T-helper 2 cell (primary cell): ENCODE data around the gene SIGLEC5.

Source experiments
- DNase-seq, 5 experiments: peaks; one replicate each; pipeline versions ENCODE4 v3.0.0 to v3.0.0-alpha.2; 2012 to 2022

Gene SIGLEC5

GRCh38 chr19:51587264-51588191, 42.7 kb downstream of the SIGLEC5 start:
- no peak for DNase-seq

DNA sequence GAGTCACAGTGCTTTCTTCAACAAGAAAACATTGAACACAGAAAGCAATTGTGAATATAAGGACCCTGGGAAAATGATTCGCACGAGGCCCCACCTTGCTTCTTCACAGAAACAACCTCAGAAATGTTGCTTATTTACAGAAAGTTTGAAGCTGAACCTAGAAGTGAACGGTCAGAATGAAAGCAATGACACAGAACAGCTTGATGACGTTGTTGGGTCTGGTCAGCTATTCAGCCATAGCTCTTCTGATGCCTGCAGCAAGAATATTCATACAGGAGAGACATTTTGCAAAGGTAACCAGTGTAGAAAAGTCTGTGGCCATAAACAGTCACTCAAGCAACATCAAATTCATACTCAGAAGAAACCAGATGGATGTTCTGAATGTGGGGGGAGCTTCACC, 43.4 kb downstream of the SIGLEC5 start:
- DNase-seq, result no peak

- no peak for DNase-seq
Measured at GRCh38 chr19:51586103-51586728, 44.0 kb downstream of the SIGLEC5 start.

DNA sequence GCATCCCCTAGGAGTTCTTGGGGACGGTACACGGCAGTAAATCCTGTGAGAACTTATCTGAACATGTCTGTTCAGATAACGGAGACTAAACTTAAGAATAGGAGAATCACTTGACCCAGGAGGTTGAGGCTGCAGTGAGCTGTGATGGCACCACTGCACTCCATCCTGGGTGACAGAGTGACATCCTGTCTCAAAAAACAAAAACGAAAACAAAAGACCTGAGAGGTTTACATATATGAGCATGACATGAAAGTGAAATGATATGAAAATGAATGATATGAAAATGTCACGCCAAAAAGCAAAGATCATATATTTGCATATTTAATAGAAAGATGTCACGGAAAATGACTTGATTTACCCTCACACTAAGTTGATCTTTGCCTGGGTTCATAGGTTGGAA, 53.4 kb downstream of the SIGLEC5 start:
- DNase-seq, result peak in 1 of 5 experiments; percentile 46

- no peak for DNase-seq
Measured at GRCh38 chr19:51573331-51573730, 56.9 kb downstream of the SIGLEC5 start.

DNA sequence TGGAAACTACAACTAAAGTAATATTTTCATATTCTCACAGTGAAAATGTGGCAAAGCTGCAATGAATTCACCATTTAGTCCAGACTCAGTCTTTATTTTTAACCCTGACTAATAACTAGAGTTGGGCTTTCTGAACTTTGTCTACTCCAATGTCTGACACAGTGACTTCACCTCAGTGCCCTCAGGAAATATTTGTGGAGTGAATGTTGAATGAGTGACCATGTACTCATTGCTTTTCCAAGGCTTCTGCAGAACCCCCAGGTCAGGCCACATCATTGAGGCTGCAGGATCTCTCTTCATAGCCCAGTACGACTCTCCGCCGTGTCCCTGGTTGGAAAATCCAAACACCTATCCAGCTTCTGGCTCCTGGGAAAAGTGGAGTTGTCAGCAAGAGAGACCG, 57.3 kb downstream of the SIGLEC5 start:
- no peak for DNase-seq

- DNase-seq, result no peak
Measured at GRCh38 chr19:51572410-51572809, 57.8 kb downstream of the SIGLEC5 start.

- DNase-seq, result peak in 1 of 5 experiments; percentile 15
Measured at GRCh38 chr19:51571599-51571998, 58.6 kb downstream of the SIGLEC5 start.

GRCh38 chr19:51570962-51571575, 59.1 kb downstream of the SIGLEC5 start, which contains the start of gene ZNF175:
Gene ZNF175 (plus strand): TSS chr19:51571283. CDS start chr19:51573330, 2,047 bp downstream.
- DNase-seq, result peak; percentile 45 to 91 (median 72)

DNA sequence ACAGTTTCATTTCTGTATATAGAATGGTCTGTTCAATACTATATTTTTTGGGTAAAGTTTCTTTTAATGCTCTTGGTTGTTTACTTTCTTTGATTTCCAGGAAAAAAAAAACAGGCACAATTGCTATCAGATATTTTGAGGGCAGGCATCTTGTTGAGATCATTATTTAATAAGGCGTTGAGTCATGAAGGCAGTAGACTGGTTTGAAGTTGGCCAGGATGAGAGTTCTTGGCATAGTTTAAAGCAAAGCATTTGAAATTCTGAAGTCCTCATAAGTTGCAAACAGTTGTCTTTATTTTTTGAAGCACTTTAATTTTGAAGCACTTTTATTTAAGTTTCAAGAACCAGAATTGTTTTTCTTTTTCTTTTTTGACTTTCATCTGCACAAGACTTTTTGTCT, 61.7 kb downstream of the SIGLEC5 start:
- DNase-seq, result no peak

- no peak for DNase-seq
Measured at GRCh38 chr19:51567583-51567982, 62.6 kb downstream of the SIGLEC5 start.

DNA sequence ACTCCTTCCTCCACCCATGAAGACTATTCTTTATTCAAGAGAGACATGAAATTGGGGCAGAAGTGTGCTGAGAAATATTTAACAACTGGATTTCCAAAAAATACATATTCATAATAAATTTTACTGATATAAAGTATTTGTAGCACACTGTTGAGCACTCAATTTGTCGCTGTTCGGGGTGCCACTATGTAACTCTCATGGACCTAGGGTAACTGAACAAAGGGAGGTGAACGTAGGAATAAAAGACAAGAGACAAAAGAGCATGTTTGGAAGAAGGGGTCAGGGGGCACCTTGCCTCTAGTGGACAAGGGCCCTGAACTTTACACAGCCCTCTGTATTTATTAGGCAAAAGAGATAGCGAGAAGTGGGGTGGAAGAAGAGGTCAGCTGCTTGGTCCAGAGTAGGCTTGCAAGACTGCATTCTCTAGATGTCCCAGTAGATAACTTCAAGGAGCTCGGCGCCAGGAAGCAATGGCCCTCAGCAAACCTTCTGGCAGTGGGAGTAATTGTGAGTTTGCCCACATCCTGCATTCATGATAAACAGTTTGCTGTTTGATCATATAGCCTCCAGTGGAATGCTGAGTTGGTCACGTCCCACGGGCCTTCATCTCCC, 63.6 kb downstream of the SIGLEC5 start:
- DNase-seq, result no peak

- no peak for DNase-seq
Measured at GRCh38 chr19:51565583-51565982, 64.6 kb downstream of the SIGLEC5 start.

DNA sequence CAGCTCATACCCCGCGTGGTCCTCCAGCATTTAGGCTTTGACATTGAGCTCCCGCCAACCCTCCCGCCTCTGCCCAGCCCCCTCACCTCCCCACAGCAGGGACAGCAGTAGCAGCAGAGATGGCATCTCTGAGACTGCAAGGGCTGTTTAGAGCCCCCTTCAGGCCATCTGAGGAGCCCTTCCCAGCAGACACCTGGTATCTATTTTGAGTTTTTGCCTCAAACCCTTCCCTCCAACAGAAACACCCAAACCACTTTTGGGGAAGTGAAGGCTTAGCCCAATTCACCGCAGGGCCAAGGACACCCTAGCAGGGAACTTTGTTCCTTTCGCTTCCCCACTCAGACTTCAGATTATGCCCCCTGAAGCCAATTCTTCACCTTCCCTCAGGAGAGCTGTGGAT, 65.4 kb downstream of the SIGLEC5 start:
- no peak for DNase-seq
